Natural killer cell (primary cell): ENCODE results near the gene CRISP3. TPM values are rescaled to one million over a fixed set of nuclear protein-coding genes. Genes with fewer than 3 reads are reported as not detected.

Experiments used
- ATAC-seq, 3 donors: fragments of 150-1000 bp in 2 of 3; fragments of 200-7000 bp in 1 of 3; cut with Tn5 transposase; 1 replicate in 1 of 3; 2 replicates in 2 of 3; pipeline ENCODE4 v1.10.0; 2021; ENCODE audit warnings: mild to moderate bottlenecking in 2 of 3, moderate library complexity in 2 of 3
- DNase-seq, 2 donors: peaks; one replicate each; pipeline versions ENCODE4 v3.0.0 to v3.0.0-alpha.2; 2013 to 2021; ENCODE audit warnings: mixed read lengths in 1 of 2
- H3K27ac ChIP-seq: one replicate; pipeline ENCODE4 v1.5.1; 2013; ENCODE audit warnings: mild to moderate bottlenecking, low read length
- H3K27me3 ChIP-seq: one replicate; pipeline ENCODE4 v1.6.1; 2013; ENCODE audit warnings: low read length; ENCODE audit not compliant: control insufficient read depth, insufficient read depth
- H3K36me3 ChIP-seq: one replicate; pipeline ENCODE4 v1.6.1; 2013; ENCODE audit warnings: low read length; ENCODE audit not compliant: control insufficient read depth, insufficient read depth
- H3K4me1 ChIP-seq: one replicate; pipeline ENCODE4 v1.6.1; 2013; ENCODE audit warnings: low read length; ENCODE audit not compliant: control insufficient read depth, insufficient read depth
- H3K4me3 ChIP-seq: one replicate; pipeline ENCODE4 v1.5.1; 2013; ENCODE audit warnings: low read length
- H3K9me3 ChIP-seq: one replicate; pipeline ENCODE4 v1.6.1; 2013; ENCODE audit warnings: low read length; ENCODE audit not compliant: control insufficient read depth, insufficient read depth
- H3K27ac Mint-ChIP-seq, 2 donors: one replicate each; pipeline ENCODE4 v1.8.0; 2022; ENCODE audit warnings: mild to moderate bottlenecking in 2 of 2, mixed read lengths in 2 of 2, moderate library complexity in 1 of 2
- H3K27me3 Mint-ChIP-seq, 2 donors: one replicate each; pipeline ENCODE4 v1.8.0; 2022; ENCODE audit warnings: low read depth in 2 of 2, mixed read lengths in 2 of 2
- H3K36me3 Mint-ChIP-seq: one replicate; pipeline ENCODE4 v1.8.0; 2022; ENCODE audit warnings: mixed read lengths
- H3K4me1 Mint-ChIP-seq, 2 donors: one replicate each; pipeline ENCODE4 v1.8.0; 2022; ENCODE audit warnings: mixed read lengths in 2 of 2
- H3K4me3 Mint-ChIP-seq: one replicate; pipeline ENCODE4 v1.8.0; 2022; ENCODE audit warnings: mild to moderate bottlenecking, moderate library complexity, mixed read lengths
- H3K9me3 Mint-ChIP-seq, 2 donors: one replicate each; pipeline ENCODE4 v1.8.0; 2022; ENCODE audit warnings: mixed read lengths in 2 of 2
- WGBS: methylation state at CpG from one replicate; pipeline ENCODE4 v1.1.7; 2013; ENCODE audit warnings: missing lambda C conversion rate; ENCODE audit not compliant: insufficient coverage; 5-methylcytosine and 5-hydroxymethylcytosine counted together
- intact Hi-C: fragments of 100-400 bp; cut with micrococcal nuclease; formaldehyde crosslinking; loops from one replicate; pipeline ENCODE4 v1.14.2; 2022
- total RNA-seq, 4 donors: library from RNA; stranded (reverse); fragments of 120-200 nt in 1 of 4; gene quantifications; one replicate each; pipeline versions ENCODE4 v1.2.3 to v1.2.4, GENCODE V29; 2013 to 2022
- TF ChIP-seq, protein P1 (sequence below): fragments of 200-600 bp; IDR thresholded peaks from one replicate; pipeline ENCODE4 v1.8.0; 2022; ENCODE audit warnings: antibody characterized with exemption

CRISP3 gene, protein sequence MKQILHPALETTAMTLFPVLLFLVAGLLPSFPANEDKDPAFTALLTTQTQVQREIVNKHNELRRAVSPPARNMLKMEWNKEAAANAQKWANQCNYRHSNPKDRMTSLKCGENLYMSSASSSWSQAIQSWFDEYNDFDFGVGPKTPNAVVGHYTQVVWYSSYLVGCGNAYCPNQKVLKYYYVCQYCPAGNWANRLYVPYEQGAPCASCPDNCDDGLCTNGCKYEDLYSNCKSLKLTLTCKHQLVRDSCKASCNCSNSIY
- total RNA-seq: not detected
- total RNA-seq (2013): not detected

DNA sequence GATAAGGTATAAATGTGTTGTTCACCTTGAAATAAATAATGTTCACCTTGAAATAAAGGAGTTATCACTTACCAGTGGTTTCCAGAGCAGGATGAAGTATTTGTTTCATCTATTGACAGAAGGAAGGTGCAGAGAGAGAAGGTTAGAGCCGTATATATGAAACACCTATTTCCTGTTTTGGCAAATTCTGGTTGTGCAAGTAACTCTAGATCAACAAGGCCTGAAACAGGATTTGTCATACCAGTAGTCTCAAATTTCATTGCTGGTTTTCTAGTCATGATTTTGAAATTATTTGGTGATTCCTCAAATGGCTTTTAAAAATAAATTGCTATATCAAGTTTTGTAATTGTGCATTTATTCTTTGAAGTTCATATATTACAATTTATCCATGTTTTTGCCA lies at the start of gene CRISP3:
Gene CRISP3, minus strand, starts transcription at position 130 of the 400 bp plus-strand sequence. Its CDS starts 21 bp downstream, at position 109.
- Mint-ChIP-seq H3K36me3 (no peaks in the 10 kb centered on the region), H3K4me1 (no peaks in the 10 kb centered on the region), H3K27ac (no peak within 1 kb of the TSS), H3K27me3 (no peaks in the 10 kb centered on the region), H3K9me3 (peaks cover 3 to 5% of the 10 kb centered on the region in 2 donors), H3K4me3 (no peak within 1 kb of the TSS)
- DNase-seq (no peak), ATAC-seq (no peak)
- Histone ChIP-seq H3K27me3 (no peaks in the 10 kb centered on the region), H3K9me3 (no peaks in the 10 kb centered on the region), H3K4me3 (no peak within 1 kb of the TSS), H3K36me3 (no peaks in the 10 kb centered on the region), H3K27ac (no peak within 1 kb of the TSS), H3K4me1 (no peaks in the 10 kb centered on the region)
- TF ChIP-seq, protein P1, sequence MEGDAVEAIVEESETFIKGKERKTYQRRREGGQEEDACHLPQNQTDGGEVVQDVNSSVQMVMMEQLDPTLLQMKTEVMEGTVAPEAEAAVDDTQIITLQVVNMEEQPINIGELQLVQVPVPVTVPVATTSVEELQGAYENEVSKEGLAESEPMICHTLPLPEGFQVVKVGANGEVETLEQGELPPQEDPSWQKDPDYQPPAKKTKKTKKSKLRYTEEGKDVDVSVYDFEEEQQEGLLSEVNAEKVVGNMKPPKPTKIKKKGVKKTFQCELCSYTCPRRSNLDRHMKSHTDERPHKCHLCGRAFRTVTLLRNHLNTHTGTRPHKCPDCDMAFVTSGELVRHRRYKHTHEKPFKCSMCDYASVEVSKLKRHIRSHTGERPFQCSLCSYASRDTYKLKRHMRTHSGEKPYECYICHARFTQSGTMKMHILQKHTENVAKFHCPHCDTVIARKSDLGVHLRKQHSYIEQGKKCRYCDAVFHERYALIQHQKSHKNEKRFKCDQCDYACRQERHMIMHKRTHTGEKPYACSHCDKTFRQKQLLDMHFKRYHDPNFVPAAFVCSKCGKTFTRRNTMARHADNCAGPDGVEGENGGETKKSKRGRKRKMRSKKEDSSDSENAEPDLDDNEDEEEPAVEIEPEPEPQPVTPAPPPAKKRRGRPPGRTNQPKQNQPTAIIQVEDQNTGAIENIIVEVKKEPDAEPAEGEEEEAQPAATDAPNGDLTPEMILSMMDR: no peak
- WGBS: 36% methylated on average over 1 of the region's 1 CpG
- intact Hi-C loops: no loop called here

- H3K27me3 ChIP-seq: no peaks in the 10 kb centered on the region
- peaks cover 9% of the 10 kb centered on the region for H3K9me3 ChIP-seq
- 25% methylated on average over 2 of the region's 2 CpGs for WGBS
- no peak overlapping the region for H3K4me3 ChIP-seq
- Mint-ChIP-seq H3K27me3 (no peaks in the 10 kb centered on the region), H3K9me3 (peaks cover 0 to 9% of the 10 kb centered on the region in 2 donors), H3K4me3 (no peak overlapping the region), H3K27ac (no peak overlapping the region), H3K36me3 (no peaks in the 10 kb centered on the region), H3K4me1 (no peaks in the 10 kb centered on the region)
- TF ChIP-seq, protein P1: no peak
- no peaks in the 10 kb centered on the region for H3K4me1 ChIP-seq
- intact Hi-C loops: no loop called here
- DNase-seq (no peak), ATAC-seq (no peak)
- no peaks in the 10 kb centered on the region for H3K36me3 ChIP-seq
- no peak overlapping the region for H3K27ac ChIP-seq
Measured at GRCh38 chr6:49790341-49790740, 46.2 kb upstream of the CRISP3 start.

GRCh38 chr6:49787176-49787575 lies 43.0 kb upstream of the CRISP3 start, which contains the start of gene PGK2:
TSS of gene PGK2 (minus strand) at chr6:49787285. CDS start at chr6:49787187, 98 bp downstream.
- H3K36me3 ChIP-seq: no peaks in the 10 kb centered on the region
- H3K27ac ChIP-seq: no peak within 1 kb of the TSS
- H3K4me3 Mint-ChIP-seq: no peak within 1 kb of the TSS
- no peak within 1 kb of the TSS for H3K4me3 ChIP-seq
- intact Hi-C loops: no loop called here
- ATAC-seq (no peak), DNase-seq (no peak)
- no peaks in the 10 kb centered on the region for H3K27me3 Mint-ChIP-seq
- TF ChIP-seq, protein P1: no peak
- no peaks in the 10 kb centered on the region for H3K36me3 Mint-ChIP-seq
- peaks cover 3 to 6% of the 10 kb centered on the region in 2 donors for H3K9me3 Mint-ChIP-seq
- H3K9me3 ChIP-seq: peaks cover 9% of the 10 kb centered on the region
- H3K27me3 ChIP-seq: no peaks in the 10 kb centered on the region
- no peak within 1 kb of the TSS for H3K27ac Mint-ChIP-seq
- H3K4me1 Mint-ChIP-seq: no peaks in the 10 kb centered on the region
- H3K4me1 ChIP-seq: no peaks in the 10 kb centered on the region
- WGBS: 90% methylated on average over 8 of the region's 8 CpGs

GRCh38 chr6:49784272-49784671 lies 40.1 kb upstream of the CRISP3 start:
- Histone ChIP-seq H3K9me3 (peaks cover 9% of the 10 kb centered on the region), H3K4me1 (no peaks in the 10 kb centered on the region), H3K4me3 (no peak overlapping the region), H3K27ac (no peak overlapping the region), H3K27me3 (no peaks in the 10 kb centered on the region), H3K36me3 (no peaks in the 10 kb centered on the region)
- DNase-seq (no peak), ATAC-seq (no peak)
- Mint-ChIP-seq H3K4me1 (no peaks in the 10 kb centered on the region), H3K36me3 (no peaks in the 10 kb centered on the region), H3K9me3 (peaks cover 3 to 10% of the 10 kb centered on the region in 2 donors), H3K4me3 (no peak overlapping the region), H3K27me3 (no peaks in the 10 kb centered on the region), H3K27ac (no peak overlapping the region)
- intact Hi-C loops: no loop called here
- TF ChIP-seq, protein P1: no peak
